Caco-2 (cell line): ENCODE data around the gene KHDC1L. TPM values are rescaled to one million over a fixed set of nuclear protein-coding genes. Genes with fewer than 3 reads are reported as not detected.
"Not testable (repeated sequence)": the region's sequence is repeated elsewhere in the genome, so short reads cannot be mapped to it uniquely, and the experiment has no call there.

ENCODE experiments used
- BruUV-seq: library from RNA; stranded (reverse); fragments of 400-500 nt; replicated peaks from 2 replicates; lab custom pipeline; 2021; lab: Mats Ljungman, UMichigan
- CTCF ChIA-PET: fragments of 300-600 bp; sonication (Branson Sonifier 250); formaldehyde crosslinking; loops from one replicate; lab custom pipeline; 2022; ENCODE audit warnings: antibody characterized with exemption; lab: Charles Lee
- POLR2A ChIA-PET: fragments of 300-600 bp; sonication (Branson Sonifier 250); formaldehyde crosslinking; loops from one replicate; lab custom pipeline; 2022; ENCODE audit warnings: antibody characterized with exemption; lab: Charles Lee
- DNase-seq, 2 experiments: peaks; one replicate each; pipeline versions ENCODE4 v3.0.0 to v3.0.0-alpha.2; 2020 to 2022
- H3K27me3 ChIP-seq: replicated peaks from 2 replicates; pipeline ENCODE4 v1.6.0; 2011; ENCODE audit warnings: low read length; ENCODE audit not compliant: control insufficient read depth, insufficient read depth
- H3K36me3 ChIP-seq: 2 replicates; pipeline ENCODE4 v1.5.1; 2011; ENCODE audit warnings: low read length; ENCODE audit not compliant: control insufficient read depth, insufficient read depth
- H3K4me1 ChIP-seq: fragments of 250-450 bp; sonication (Bioruptor Pico); 2 replicates; pipeline ENCODE4 v1.5.1; 2020; ENCODE audit warnings: mild to moderate bottlenecking
- H3K4me3 ChIP-seq: 2 replicates; pipeline ENCODE4 v1.5.1; 2011; ENCODE audit warnings: low read depth, mild to moderate bottlenecking, control low read depth, low read length
- H3K9me3 ChIP-seq: fragments of 250-450 bp; sonication (Bioruptor Pico); 2 replicates; pipeline ENCODE4 v1.5.1; 2020; ENCODE audit warnings: mild to moderate bottlenecking, moderate library complexity
- H3K27ac Mint-ChIP-seq: one replicate; pipeline ENCODE4 v1.8.0; 2022; ENCODE audit warnings: mixed read lengths; ENCODE audit not compliant: unreplicated experiment
- H3K27me3 Mint-ChIP-seq: one replicate; pipeline ENCODE4 v1.8.0; 2022; ENCODE audit warnings: mixed read lengths; ENCODE audit not compliant: insufficient read depth, unreplicated experiment
- H3K36me3 Mint-ChIP-seq: one replicate; pipeline ENCODE4 v1.8.0; 2022; ENCODE audit warnings: mild to moderate bottlenecking, mixed read lengths; ENCODE audit not compliant: insufficient read depth, unreplicated experiment
- H3K4me1 Mint-ChIP-seq: one replicate; pipeline ENCODE4 v1.8.0; 2022; ENCODE audit warnings: low read depth, mixed read lengths; ENCODE audit not compliant: unreplicated experiment
- H3K4me3 Mint-ChIP-seq: one replicate; pipeline ENCODE4 v1.8.0; 2022; ENCODE audit warnings: mild to moderate bottlenecking, moderate library complexity, mixed read lengths; ENCODE audit not compliant: unreplicated experiment
- H3K9me3 Mint-ChIP-seq: one replicate; pipeline ENCODE4 v1.8.0; 2022; ENCODE audit warnings: mixed read lengths; ENCODE audit not compliant: unreplicated experiment
- CTCF ChIP-seq, 2 experiments: fragments of 200-600 bp in 1 of 2; IDR thresholded peaks; 1 replicate in 1 of 2; 2 replicates in 1 of 2; pipeline versions ENCODE4 v1.5.1 to v1.8.0; 2011 to 2022; ENCODE audit warnings: antibody characterized with exemption in 1 of 2, control low read depth in 1 of 2, inconsistent platforms in 1 of 2, low read depth in 1 of 2, low read length in 1 of 2, mild to moderate bottlenecking in 1 of 2, moderate library complexity in 1 of 2; ENCODE audit not compliant: insufficient read depth in 1 of 2, severe bottlenecking in 1 of 2, unreplicated experiment in 1 of 2
- intact Hi-C: fragments of 100-400 bp; cut with micrococcal nuclease; formaldehyde crosslinking; loops from one replicate; pipeline ENCODE4 v1.10.0; 2022; ENCODE audit not compliant: unreplicated experiment
- total RNA-seq: library from RNA; stranded (reverse); gene quantifications from 2 replicates; pipeline ENCODE4 v1.2.3, GENCODE V29; 2022

KHDC1L gene
- total RNA-seq, 1 experiment from 2014 or later = not detected

DNA sequence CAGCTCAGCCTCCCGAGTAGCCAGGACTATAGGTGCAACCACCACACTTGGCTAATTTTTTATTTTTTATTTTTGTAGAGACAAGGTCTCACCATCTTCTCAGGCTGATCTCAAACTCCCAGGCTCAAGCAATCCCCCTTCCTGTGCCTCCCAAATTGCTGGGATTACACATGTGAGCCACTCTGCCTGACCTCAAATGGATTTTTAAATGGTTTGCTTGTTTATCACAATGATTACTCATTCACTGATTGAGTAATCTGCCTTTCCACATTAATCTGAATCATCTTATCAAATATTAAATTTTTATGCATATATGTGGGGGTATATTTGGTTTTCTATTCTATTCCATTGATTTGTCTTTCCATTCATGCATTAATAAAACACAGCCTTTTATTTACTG lies 9.4 kb upstream of the KHDC1L start:
- Mint-ChIP-seq H3K27me3 (peaks cover 3% of the 10 kb centered on the region), H3K4me1 (no peaks in the 10 kb centered on the region), H3K9me3 (no peaks in the 10 kb centered on the region), H3K4me3 (no peak overlapping the region), H3K36me3 (no peaks in the 10 kb centered on the region), H3K27ac (no peak overlapping the region)
- POLR2A ChIA-PET = no interaction called here
- Histone ChIP-seq H3K4me1 (no peaks in the 10 kb centered on the region), H3K9me3 (no peaks in the 10 kb centered on the region), H3K36me3 (no peaks in the 10 kb centered on the region), H3K27me3 (no peaks in the 10 kb centered on the region), H3K4me3 (no peak overlapping the region)
- CTCF ChIA-PET = no interaction called here
- no peak for TF ChIP-seq CTCF (IDR thresholded peaks at IDR 0.05; ENCODE audit: insufficient read depth in 1 of 2, low read depth in 1 of 2, low read length in 1 of 2, severe bottlenecking in 1 of 2, unreplicated experiment in 1 of 2)
- intact Hi-C loops = no loop called here
- no TSS peak for BruUV-seq
- DNase-seq = no peak

- intact Hi-C loops, H3K36me3 ChIP-seq, H3K4me3 Mint-ChIP-seq, H3K27me3 ChIP-seq, DNase-seq, H3K4me1 ChIP-seq, H3K36me3 Mint-ChIP-seq, BruUV-seq, H3K9me3 Mint-ChIP-seq, POLR2A ChIA-PET, H3K4me1 Mint-ChIP-seq, H3K4me3 ChIP-seq, H3K27ac Mint-ChIP-seq, H3K9me3 ChIP-seq, H3K27me3 Mint-ChIP-seq, CTCF ChIA-PET: not testable (repeated sequence)
Measured at GRCh38 chr6:73233971-73234370, 8.7 kb upstream of the KHDC1L start.

DNA sequence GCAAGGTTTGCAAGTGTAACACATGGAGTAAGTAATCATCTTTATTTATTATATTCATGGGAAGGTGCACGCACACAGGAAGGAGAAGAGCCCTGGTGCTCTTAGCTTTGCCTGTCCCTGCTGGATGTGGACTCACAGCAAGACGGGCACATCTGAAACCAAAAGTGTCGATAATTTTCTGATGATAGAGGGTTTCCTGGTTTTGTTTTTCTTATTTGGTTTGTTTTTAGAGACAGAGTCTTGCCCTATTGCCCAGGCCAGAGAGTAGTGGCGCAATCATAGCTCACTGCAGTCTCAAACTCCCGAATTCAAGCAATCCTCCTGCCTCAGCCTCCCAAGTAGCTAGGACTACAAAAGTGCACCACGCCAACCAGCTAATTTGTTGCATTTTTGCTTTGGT lies 7.8 kb upstream of the KHDC1L start:
- Mint-ChIP-seq H3K4me3 (no peak overlapping the region), H3K9me3 (no peaks in the 10 kb centered on the region), H3K4me1 (no peaks in the 10 kb centered on the region), H3K36me3 (no peaks in the 10 kb centered on the region), H3K27me3 (peaks cover 3% of the 10 kb centered on the region), H3K27ac (no peak overlapping the region)
- no peak overlapping the region for H3K4me3 ChIP-seq
- H3K36me3 ChIP-seq = no peaks in the 10 kb centered on the region
- no peak for DNase-seq
- H3K4me1 ChIP-seq = no peaks in the 10 kb centered on the region
- no TSS peak for BruUV-seq
- no peak for TF ChIP-seq CTCF (IDR thresholded peaks at IDR 0.05; ENCODE audit: insufficient read depth in 1 of 2, low read depth in 1 of 2, low read length in 1 of 2, severe bottlenecking in 1 of 2, unreplicated experiment in 1 of 2)
- intact Hi-C loops = no loop called here
- ChIA-PET POLR2A (no interaction called here), CTCF (no interaction called here)
- no peaks in the 10 kb centered on the region for H3K27me3 ChIP-seq
- H3K9me3 ChIP-seq = no peaks in the 10 kb centered on the region

DNA sequence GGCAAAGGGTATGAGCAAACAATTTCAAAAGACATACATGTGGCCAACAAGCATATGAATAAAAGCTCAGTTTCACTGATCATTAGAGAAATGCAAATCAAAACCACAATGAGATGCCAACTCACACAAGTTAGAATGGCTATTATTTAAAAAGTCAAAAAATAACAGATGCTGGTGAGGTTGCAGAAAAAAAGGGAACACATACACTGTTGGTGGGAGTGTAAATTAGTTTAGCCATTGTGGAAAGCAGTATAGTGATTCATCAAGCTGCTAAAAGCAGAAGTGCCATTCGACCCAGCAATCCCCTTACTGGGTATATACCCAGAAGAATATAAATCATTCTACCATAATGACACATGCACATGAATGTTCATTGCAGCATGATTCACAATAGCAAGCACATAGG lies 6.7 kb upstream of the KHDC1L start:
- Histone ChIP-seq H3K27me3 (no peaks in the 10 kb centered on the region), H3K4me3 (no peak overlapping the region), H3K9me3 (no peaks in the 10 kb centered on the region), H3K4me1 (no peaks in the 10 kb centered on the region), H3K36me3 (no peaks in the 10 kb centered on the region)
- peaks cover 3% of the 10 kb centered on the region for H3K27me3 Mint-ChIP-seq
- no peak for TF ChIP-seq CTCF (IDR thresholded peaks at IDR 0.05; ENCODE audit: insufficient read depth in 1 of 2, low read depth in 1 of 2, low read length in 1 of 2, severe bottlenecking in 1 of 2, unreplicated experiment in 1 of 2)
- BruUV-seq = no TSS peak
- H3K9me3 Mint-ChIP-seq = no peaks in the 10 kb centered on the region
- CTCF ChIA-PET = no interaction called here
- H3K4me1 Mint-ChIP-seq = no peaks in the 10 kb centered on the region
- intact Hi-C loops = no loop called here
- POLR2A ChIA-PET = no interaction called here
- no peaks in the 10 kb centered on the region for H3K36me3 Mint-ChIP-seq
- no peak overlapping the region for H3K27ac Mint-ChIP-seq
- H3K4me3 Mint-ChIP-seq = no peak overlapping the region
- no peak for DNase-seq
